Diencephalon (tissue), 1 donor: ENCODE measurements around the gene CFAP20. TPM values are rescaled to one million over a fixed set of nuclear protein-coding genes. Genes with fewer than 3 reads are reported as not detected.

ENCODE experiments used
- small RNA-seq: library from RNA; depleted of rRNA; stranded (forward); fragments of <200 nt; gene quantifications from one replicate; pipeline ENCODE3, GENCODE V24; 2014
- total RNA-seq: library from RNA; depleted of rRNA; stranded (reverse); fragments of >200 nt; gene quantifications from one replicate; pipeline ENCODE4 v1.2.3, GENCODE V29; 2014

Gene CFAP20
- total RNA-seq = 92.0 TPM

DNA sequence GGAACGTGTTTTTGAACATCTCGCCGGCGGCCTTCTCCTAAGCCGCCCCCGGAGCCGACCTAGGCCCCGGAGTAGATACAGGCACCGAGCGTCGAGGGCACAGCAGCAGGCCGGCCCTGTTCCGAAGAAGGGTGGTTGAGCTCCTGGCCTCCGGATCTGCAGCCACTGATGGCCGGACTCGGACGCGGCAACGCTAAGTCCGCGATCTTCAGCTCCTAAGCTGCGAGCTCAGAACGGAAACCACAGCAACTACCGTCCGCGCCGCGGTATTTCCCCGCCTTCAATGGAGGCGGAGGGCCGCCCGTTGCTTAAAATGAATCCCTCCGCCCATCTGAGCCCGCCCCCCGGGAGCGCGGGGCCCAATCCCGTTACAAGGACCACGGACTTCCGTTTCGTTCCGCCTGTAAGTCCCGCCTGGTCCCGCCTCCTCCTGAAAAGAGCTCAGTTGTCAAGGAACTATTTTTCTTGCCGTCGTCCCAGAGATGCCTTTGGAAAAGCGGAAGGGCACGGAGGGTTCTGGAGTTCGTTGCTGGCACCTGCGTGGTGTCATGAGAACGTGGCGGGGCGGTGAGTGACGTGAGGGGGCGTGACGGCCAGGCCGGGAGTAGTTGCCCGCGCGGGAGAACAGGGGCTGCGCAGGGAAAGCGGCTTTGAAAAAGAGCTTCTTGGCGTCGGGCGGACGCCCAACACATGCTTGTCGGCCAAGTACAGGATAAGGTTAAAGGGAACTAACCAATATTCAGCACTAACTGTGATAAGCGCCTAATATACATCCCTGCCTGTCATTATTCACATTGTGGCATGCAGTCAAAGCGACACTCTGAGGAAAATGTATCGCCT is at the start of gene CFAP20:
CFAP20 (minus strand) TSS at position 285 of the 840 bp plus-strand sequence; CDS start at position 19, 266 bp downstream.

Small RNA genes within 50 kb of the gene (small RNA-seq; reads per million reads assigned to genes)
- gene RF00019 = not detected

Other genes with a start within 250 kb of the CFAP20 start
- 21.9 TPM for gene CNGB1, start 158.3 kb downstream of the CFAP20 start, total RNA-seq
- gene ZNF319, start 128.7 kb downstream of the CFAP20 start, total RNA-seq = 8.1 TPM
- gene USB1, start 128.0 kb downstream of the CFAP20 start, total RNA-seq = 11.3 TPM
- gene MMP15, start 103.6 kb downstream of the CFAP20 start, total RNA-seq = 19.4 TPM
- 33.4 TPM for gene CSNK2A2, start 68.7 kb upstream of the CFAP20 start, total RNA-seq
- not detected for gene PRSS54, start 165.6 kb upstream of the CFAP20 start, total RNA-seq